Kidney glomerular epithelial cell (primary cell): Measurements from ENCODE around the gene ALK.

Experiments
- DNase-seq: peaks from one replicate; lab custom pipeline; 2025; lab: John Stamatoyannopoulos, UW

Gene ALK

DNA sequence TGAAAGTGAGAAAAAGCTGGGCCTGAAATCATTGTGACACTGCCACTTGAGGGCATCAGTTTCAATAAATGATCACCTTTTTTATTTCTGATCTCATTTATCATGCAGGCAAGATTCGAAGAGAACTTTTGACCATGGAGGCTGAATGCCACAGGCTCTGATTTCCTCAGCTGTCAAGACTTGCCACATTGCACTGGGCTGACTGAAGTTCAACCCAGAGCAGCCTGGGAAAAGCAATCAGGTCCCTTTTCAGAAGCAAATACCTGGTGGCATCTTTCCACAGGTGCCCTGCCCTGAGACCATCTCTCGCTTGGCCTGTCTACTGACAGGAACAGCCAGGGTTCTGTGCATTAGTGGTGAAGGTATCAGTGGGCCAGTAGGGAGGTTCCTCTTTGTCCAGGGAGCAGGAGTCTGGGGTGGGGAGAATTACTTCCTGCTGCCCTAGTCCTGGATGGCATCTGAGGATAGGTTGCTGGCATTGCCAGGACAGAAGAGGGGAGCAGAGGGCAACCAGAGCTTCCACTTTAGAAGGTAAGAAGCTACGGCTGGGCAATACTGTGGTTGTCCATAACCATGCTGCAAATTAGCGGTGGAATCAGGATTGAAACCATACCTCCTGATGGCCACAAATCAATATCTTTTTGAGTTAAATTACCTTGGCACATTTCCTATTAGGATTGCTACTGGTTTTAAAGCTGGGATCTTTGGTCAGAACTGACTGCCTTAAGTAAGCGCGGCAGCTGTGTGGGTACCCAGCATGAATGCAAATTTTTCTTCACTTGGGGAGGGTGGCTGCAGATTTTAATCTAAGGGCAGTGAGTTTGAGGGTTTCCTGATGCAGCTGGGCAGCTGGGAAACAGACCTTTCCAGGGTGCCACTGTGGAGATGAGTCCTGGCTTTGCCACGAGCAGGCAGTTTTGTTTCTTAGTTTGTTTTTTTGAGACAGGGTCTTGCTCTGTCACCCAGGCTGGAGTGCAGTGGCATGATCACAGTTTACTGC is 394.5 kb downstream of the ALK start:
- DNase-seq = no peak

DNA sequence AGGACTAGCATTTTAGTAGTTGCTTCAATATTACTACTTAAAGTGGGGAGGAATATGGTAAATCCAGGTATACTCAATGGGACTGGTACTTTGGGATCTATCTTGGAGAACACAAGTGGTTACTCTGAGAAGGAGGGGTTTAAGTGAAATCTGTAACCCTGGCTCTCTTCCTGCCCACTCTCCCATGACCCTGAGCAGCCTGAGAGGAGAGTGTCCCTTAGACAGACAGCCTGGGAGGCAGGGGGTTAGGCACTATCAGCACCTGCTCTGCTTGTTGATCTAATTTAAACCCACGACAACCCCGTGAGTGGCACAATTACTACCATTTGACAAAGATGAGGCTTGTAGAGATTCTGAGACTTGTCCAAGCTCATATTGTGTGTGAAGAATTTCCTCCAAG is 395.5 kb downstream of the ALK start:
- no peak for DNase-seq

DNA sequence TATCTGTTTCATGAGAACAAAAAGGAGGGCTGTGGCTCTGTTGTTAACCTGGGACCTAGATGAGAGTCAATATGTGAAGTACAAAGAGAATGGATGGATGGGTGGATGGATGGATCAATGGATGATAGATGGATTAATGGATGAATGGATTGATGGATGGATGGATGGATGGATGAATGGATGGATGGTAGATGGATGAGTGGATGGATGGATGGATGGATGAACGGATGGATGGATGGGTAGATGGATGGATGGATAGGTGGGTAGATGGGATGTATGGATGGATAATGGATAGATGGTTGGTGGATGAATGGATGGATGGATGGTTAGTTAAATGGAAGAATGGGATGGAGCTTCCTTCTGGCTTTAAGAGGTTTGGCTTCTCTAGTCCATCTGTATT is 396.7 kb downstream of the ALK start:
- DNase-seq = no peak

DNA sequence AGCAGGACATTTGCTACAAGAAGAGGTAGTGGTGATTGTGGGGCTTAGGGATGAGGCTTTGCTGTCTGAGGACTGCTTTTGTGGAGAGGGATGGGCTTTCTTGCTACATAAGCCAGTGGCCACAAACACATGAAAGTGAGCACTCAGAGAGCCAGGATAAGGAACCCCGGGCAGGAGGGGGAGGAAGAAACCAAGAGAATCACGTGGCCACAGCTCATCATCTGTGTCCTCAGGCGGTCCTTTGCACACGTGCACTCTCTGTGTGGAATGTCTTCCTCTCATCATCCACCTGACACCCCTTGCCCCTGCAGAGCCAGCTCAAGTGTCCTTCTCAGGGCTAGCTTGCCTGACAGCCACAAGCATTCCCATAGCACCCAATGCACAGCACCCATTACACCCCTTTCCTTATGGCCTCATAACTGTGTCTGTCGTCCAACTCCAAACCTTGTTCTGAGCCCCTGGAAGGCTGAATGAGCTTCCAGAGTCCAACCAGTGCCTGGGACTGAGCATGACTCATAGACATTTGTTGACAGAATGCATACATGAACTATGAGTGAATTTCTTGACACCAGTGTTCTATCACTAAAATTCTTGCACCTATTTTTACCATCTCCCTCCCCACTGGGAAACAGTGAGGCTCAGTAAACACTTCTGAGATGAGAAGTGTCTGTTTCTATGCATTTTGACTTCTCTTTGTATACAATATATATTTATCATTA is 398.3 kb downstream of the ALK start:
- peak; percentile 24 for DNase-seq

DNA sequence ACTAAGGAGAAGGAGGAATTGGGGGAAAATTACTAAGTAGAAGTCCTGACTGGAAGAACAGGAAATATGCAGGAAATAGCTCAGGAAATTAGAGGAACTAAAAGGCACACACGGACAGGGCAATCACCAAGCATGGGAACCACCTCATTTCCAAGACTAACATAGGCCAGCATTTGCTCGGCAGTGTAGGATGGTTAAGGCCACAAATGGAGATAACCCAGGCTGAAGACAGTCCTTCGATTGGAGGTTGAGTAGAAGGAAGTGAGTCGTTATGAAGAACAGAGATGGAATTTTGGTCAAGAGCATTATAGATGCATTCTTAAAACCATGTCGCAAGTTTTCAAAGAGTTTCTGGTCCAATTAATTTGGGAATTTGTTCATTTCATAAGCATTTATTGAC is 401.4 kb downstream of the ALK start:
- DNase-seq = no peak

DNA sequence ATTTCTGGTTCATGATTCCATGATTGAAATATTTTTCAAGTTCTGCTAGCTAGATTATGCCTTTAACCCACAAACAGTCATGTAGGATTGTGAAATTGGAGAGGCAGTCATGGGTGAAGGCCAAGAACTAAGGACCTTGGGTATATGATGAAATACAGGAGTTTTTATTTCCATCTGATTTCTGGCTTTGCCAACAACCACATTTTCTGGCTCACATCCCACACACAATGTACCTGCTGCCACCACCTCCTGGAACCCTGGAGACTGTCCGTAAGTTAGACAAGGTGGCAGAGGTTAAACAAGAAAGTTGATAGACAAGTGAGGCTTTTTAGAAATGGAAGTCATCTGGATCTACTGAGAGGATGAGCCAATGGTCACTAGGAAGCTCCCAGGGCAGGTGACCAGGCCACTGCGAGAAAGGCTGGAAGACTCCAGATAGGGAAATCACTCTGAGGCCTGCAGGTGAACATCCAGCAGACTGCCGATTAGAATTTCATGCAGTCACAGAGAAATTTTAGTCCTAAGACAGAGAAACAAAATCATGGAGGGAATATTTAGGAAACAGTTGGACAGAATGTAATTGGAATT is 402.0 kb downstream of the ALK start:
- DNase-seq = peak; percentile 75

DNA sequence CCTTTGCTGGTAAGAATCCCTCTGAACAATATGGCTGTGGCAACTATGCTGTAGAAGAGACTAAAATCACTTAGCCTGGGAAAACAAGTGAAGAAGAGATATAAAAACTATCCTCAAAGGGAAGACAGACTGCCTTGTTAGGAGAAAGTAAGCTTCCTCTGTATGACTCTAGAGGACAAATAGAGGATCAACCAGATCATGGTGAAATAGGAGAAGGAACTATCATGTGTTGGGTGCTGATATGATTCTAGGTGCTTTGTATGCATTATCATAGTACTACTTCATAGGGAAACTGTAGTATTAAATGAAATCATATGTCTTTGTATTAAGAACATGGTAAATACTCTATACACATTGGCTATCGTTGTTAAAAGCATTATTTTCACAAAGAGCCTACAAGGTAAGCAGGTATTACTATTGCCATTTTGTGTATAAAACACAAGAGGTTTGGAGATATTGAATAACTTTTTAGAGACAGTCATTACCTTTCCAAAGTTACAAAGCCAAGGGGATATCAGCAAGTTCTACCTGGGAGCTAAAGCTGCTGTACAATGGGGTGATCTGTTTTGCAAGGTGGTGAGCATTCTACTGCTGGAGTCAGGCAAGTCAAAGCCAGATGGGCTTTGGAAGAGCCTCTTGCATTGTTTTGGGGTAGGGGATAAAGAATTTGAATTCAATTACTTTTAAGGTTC is 402.6 kb downstream of the ALK start:
- no peak for DNase-seq

DNA sequence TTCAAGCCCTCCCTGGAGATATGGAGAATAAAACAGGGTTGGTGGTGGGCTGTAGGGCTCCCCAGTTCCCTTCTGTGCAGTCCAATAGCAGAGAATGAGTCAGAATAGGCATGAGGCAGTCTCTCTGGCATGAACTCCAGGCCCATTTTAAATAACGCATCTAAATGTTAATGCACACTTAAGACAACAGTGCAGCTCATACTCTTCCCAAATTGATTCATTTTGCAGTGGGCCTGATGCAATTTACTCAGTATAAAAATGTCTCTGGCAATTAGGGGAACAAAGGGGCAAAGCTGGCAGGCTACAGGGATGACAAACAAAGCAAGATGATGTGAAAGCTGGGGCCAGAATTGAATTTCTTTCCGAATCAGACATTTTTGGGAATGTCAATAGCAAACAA is 403.4 kb downstream of the ALK start:
- no peak for DNase-seq

DNA sequence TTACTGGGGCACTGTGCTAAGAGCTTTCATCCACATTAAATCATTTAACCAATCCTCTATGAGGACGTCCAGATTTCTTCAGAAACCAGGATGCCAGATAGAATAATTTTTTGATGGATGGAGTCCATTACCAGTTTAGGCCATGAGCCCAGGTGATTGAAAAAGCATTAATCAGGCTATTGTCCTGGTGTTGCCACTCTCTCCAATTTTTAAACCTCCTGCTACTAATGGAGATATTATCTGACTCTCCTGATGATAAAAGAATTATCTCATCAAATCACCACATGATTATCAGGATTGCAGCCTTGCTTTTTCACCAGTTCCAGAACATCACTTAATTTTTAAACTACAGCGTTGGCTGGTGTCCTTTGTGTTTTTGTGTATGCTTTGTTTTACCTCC is 404.0 kb downstream of the ALK start:
- no peak for DNase-seq

DNA sequence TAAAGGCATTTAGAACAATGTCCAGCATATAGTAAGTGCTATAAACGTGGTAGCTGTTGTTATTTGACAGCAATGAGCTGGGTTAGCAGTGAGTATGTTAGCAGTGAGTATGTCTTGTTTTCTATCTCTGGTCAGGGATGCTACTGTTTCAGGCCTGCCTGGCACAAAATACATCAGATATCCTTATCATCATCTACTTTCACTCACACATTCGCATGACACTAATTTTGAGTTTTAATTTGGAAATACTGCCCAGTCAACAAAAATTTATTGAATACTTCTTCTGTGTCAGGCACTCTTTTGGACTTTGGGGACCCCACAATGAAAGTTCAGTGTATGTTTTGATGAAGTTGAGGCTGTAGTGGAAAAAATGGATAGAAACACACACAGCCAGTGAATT is 404.6 kb downstream of the ALK start:
- DNase-seq = no peak

DNA sequence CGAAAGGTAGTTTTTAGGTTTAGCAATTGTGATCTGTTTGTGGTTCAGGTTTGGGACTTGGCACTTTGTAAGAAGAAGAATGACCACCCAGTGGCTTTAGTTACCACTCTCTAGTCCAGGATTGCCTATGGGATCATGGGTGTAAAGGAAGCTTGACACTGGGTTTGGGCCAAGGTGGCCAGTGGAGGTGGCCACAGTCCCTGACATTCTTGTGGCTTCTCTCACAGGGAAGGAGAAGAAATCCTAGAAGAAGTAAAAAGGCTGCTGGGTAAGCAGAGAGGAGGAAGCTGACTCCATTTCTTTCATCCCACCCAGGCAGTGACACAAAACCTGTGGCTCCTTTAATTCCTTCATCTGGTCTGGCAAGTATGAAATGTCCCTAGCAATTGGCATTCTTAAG is 411.5 kb downstream of the ALK start:
- no peak for DNase-seq

DNA sequence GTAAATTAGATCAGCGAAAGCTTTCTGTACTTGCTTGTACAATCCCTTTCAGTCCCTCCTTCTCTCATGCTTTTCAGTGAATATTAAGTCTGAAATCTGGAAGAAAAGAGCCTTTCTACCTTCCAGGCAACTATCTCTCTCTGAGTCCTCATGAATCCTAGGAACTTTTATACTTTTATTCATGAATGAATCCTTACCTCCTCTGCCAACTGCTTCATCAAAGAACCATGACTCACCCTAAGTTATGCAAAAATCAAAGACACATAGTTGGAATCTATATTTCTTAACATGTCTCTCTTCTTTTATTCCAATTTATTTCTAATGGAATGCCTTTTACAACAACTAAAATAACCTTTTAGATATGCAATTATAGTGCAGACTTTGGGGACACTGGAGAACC is 412.0 kb downstream of the ALK start:
- DNase-seq = no peak

DNA sequence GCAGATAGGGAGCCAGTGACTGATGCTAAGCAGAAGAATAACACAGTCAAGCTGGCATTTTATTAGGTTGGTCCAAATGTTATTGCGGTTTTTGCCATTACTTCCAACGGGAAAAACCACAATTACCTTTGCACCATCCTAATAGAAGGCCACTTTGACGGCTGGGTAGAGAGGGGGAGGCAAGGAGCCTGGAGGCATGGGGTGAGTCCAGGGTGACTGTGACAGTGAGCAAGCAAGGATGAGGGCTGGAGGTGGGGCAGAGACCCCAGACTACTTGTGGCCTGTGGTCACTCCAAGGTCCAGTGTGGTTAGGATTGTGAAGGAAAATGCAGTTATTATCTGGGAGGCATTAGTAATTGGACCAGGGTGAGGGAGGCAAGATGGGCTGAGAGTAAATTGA is 416.6 kb downstream of the ALK start:
- DNase-seq = no peak

DNA sequence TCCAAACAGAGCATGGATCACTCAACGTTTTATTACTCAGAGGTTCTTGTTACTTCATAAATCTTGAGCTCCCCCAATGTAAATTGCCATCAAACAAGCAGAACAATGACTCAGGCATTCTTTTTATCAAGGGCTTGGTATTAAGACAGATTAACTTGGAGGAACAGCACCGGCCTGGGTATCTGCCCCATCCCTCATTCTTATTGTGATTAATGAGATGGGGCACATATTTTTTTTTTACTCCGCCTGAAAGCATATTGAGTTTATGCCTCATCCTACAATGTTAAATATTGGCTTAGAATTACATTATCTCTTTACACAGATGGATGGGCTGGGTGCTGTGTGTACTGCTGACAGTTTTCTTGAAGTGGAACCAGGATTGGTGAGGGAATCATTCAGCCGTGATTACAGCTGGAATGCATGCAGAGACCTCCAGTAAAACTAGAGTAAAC is 418.9 kb downstream of the ALK start:
- peak; percentile 92 for DNase-seq

DNA sequence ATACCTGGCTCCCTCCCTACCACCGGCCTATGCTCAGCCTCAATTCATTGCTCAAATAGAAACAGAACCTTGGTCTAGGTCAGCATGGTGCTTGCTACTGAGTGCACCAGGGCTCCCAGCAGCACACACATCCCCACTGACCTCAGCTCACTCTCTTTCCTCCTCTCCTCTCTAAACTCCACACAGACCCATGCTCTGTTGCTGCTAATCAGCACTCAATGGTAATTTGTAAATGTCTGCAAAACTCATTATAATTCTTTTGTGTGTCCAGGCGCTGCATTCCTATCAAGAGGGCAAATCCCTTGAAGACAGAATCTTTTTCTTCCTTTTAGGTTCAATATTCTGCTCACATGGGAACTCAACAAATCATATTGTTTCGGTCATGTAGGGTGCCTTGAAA is 424.0 kb downstream of the ALK start:
- no peak for DNase-seq

DNA sequence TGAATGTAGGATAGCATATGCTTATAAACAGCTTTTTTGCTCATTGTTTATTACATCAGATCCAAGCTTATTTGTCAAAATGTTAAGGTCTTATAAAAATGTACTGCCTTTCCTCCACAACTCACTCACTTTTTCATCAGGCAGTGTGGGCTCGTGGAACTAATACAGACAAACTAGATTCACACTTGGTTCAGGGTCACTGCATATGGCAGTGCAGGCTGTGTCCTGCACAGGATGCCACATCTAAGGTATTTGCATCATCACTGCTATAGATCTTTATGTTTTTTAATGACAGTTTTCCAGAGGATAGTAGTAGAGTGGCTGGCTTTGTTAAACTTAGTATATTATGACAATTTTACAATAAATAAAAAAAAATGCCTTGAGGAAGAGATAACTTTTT is 425.2 kb downstream of the ALK start:
- no peak for DNase-seq

DNA sequence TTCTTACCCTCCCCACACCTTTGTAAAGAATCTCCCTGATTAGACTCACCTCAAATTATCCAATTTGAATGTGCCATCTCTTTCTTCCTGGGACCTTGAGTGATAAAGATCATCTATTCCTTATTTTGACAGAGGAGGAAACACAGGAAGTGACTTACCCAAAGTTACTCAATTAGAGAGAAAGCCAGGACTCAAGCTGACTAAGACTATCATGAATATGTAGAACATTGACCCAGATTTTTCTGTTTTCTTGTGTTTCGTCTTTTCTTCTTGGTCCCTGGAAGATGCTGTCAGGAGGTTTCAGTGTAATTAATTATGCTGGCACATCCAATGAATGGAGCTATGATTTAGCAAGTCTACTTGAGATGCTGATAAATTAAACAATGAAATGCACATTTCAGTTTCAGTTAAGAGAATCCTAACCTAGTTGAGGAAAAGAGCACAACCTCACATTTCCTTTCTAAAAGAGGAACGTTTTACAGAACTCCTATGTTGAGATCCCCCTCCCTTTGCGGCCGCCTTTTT is 425.8 kb downstream of the ALK start:
- no peak for DNase-seq

DNA sequence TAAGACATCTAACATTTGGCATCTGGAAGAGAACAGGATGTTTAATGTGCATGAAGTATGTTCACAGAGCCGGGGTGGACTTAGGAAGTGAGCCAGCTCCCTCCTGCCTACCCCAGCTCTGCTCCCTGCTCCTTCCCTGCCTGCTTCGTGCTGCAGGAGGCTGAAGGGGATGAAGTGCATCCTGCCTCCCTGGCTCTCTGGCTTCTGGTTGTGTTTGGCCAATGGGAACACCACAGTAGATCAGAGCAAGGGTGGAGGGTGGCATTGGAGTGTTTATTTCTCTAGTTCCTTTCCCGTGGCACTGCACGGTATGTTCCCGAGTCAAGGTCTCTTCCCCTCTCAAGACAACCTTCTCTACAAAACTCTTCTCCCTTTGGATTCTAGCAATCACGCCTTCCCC is 426.3 kb downstream of the ALK start:
- no peak for DNase-seq

DNA sequence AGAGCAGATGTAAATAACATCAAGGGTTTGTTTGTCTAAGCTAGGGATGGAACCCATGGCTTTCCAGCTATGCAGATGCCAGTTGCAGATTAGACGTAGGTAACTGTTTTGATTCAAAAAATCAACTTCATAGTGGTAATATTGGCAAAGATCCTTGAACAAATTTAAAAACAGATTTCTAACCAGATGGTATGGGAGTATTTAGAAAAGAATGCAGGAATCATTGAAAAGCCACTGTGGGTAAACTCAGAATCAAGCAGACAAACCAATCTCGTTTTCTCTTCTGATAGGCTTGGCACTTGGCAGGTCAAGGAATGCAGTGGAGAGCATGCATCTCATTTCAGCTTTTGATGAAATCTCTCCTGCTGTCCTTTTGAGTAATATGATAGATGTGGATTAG is 428.7 kb downstream of the ALK start:
- no peak for DNase-seq

DNA sequence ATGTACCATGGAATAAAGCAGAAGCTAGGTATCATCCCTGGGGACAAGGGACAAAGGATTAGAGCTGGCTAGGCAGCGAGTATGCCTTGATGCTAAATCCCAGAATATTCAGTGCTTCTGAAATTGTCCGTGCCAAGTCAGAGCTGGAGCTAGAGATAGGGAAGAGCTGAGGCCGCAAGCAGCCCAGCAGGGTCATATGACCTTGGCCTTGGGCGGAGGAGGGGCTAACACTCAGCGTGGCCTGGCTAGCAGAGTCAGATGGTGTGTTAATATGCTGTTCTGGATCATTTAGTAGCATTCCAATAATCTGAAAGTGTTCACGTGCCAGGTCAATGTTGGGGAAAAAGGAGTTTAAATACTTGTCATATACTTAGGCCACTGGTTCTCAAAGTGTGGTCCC is 431.3 kb downstream of the ALK start:
- no peak for DNase-seq

DNA sequence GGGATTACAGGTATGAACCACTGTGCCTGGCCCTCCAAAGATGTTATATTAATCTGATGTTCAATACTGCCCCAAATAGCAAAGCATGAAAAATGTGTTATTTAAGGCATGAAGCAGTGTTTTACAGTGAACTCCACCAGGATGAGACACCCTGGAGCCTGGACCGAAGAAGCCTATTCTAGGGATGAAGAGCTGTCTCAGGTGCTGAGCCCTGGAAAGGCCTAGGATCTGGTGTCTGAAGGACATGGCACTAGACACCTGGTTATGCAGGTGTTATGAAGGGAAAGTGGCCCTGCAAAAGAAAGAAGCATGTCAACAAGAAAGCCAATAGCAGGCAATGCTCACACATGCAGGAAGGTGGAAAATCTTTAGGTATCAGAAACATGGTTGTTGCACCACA is 431.8 kb downstream of the ALK start:
- no peak for DNase-seq

DNA sequence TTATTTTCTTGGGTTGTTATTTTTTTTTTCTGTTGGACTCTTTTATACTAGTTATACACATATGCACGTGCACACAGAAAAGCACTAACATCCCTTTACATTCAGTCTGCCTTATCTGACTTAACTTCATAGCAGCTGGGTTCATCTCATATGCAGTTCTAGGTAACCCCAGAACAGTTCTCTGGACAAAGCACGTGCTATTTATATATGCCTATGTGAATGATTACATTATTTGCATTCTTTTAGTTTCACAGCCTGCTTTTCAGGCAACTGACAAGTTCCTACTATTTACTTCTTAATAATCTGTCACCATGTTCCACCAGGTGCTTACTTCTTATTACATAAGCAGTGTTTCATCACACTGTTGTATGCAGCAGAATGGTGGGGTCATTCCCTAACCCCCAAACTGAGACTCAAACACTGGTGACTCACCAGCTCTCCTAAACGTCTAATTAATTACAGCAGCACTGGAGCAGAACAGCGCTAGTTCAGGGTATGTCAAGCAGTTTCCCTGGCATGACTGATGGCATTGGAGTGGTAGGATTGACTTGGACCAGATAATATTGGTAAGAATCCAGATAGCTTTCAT is 433.3 kb downstream of the ALK start:
- DNase-seq = peak; percentile 13
